ENCODE data around the gene GATD1. TPM values are rescaled to one million over a fixed set of nuclear protein-coding genes. Genes with fewer than 3 reads are reported as not detected.
A peak's percentile ranks its signal among the peaks of the same experiment; 100 is the strongest.

GATD1 gene
- total RNA-seq, 1 experiment from 2014 or later, result 67.7 TPM

DNA sequence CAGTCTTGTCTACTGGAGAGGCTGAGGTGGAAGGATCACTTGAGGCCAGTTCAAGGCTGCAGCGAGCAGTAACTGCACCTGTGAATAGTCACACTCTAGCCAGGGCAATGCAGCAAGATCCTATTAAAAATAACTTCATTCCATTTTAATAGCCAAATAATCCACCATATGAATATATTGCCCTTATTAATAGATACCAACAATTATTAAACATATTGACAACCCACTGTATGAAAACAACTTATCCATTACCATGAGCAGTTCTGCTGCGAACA, 10.4 kb downstream of the GATD1 start:
- Mint-ChIP-seq H3K9me3 (ENCODE audit: unreplicated experiment) (no peaks in the 10 kb centered on the region), H3K27me3 (ENCODE audit: insufficient read depth, unreplicated experiment) (no peaks in the 10 kb centered on the region), H3K4me3 (ENCODE audit: unreplicated experiment) (no peak overlapping the region), H3K36me3 (ENCODE audit: insufficient read depth, unreplicated experiment) (peaks cover 83% of the 10 kb centered on the region), H3K4me1 (ENCODE audit: insufficient read depth, unreplicated experiment) (peaks cover 16% of the 10 kb centered on the region), H3K27ac (ENCODE audit: low read depth, unreplicated experiment) (no peak overlapping the region)
- no peak for DNase-seq (ENCODE audit: unreplicated experiment)
- CTCF ChIA-PET, result interaction anchor here (1.0 kb wide), 3 partner anchors 12 to 249 kb away, joined by 3 to 5 read pairs (median 3); no protein-coding TSS in a partner anchor
- BruUV-seq (replicated peaks), result no TSS peak
- TF ChIP-seq, protein P1, sequence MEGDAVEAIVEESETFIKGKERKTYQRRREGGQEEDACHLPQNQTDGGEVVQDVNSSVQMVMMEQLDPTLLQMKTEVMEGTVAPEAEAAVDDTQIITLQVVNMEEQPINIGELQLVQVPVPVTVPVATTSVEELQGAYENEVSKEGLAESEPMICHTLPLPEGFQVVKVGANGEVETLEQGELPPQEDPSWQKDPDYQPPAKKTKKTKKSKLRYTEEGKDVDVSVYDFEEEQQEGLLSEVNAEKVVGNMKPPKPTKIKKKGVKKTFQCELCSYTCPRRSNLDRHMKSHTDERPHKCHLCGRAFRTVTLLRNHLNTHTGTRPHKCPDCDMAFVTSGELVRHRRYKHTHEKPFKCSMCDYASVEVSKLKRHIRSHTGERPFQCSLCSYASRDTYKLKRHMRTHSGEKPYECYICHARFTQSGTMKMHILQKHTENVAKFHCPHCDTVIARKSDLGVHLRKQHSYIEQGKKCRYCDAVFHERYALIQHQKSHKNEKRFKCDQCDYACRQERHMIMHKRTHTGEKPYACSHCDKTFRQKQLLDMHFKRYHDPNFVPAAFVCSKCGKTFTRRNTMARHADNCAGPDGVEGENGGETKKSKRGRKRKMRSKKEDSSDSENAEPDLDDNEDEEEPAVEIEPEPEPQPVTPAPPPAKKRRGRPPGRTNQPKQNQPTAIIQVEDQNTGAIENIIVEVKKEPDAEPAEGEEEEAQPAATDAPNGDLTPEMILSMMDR (IDR thresholded peaks at IDR 0.05; ENCODE audit: unreplicated experiment), result no peak
- POLR2A ChIA-PET, result no interaction called here
- intact Hi-C loops (cut with micrococcal nuclease), result no loop called here

GRCh38 chr11:766106-766935, 11.0 kb downstream of the GATD1 start:
- no TSS peak for BruUV-seq (replicated peaks)
- intact Hi-C loops (cut with micrococcal nuclease), result no loop called here
- no peak for DNase-seq (ENCODE audit: unreplicated experiment)
- peaks cover 88% of the 10 kb centered on the region for H3K36me3 Mint-ChIP-seq (ENCODE audit: insufficient read depth, unreplicated experiment)
- no peaks in the 10 kb centered on the region for H3K9me3 Mint-ChIP-seq (ENCODE audit: unreplicated experiment)
- no peak overlapping the region for H3K4me3 Mint-ChIP-seq (ENCODE audit: unreplicated experiment)
- TF ChIP-seq, protein P1 (IDR thresholded peaks at IDR 0.05; ENCODE audit: unreplicated experiment), result no peak
- ChIA-PET POLR2A (interaction anchor here (0.6 kb wide), 1 partner anchor 15 kb away, joined by 3 read pairs; no protein-coding TSS in a partner anchor), CTCF (interaction anchor here (0.7 to 1.9 kb wide), 7 partner anchors 9 to 248 kb away, joined by 3 to 10 read pairs (median 5); no protein-coding TSS in a partner anchor)
- no peak overlapping the region for H3K27ac Mint-ChIP-seq (ENCODE audit: low read depth, unreplicated experiment)
- H3K4me1 Mint-ChIP-seq (ENCODE audit: insufficient read depth, unreplicated experiment), result peaks cover 16% of the 10 kb centered on the region
- H3K27me3 Mint-ChIP-seq (ENCODE audit: insufficient read depth, unreplicated experiment), result no peaks in the 10 kb centered on the region

DNA sequence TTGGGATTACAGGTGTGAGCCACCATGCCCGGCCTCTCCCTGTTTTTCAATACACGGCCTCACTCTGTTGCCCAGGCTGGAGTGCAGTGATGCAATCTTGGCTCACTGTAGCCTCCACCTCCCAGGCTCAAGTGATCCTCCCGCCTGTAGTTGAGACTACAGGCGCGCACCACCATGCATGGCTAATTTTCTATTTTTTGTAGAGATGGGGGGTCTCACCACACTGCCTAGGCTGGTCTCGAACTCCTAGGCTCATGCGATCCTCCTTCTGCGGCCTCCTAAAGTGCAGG, 11.5 kb downstream of the GATD1 start:
- Mint-ChIP-seq H3K27me3 (ENCODE audit: insufficient read depth, unreplicated experiment) (no peaks in the 10 kb centered on the region), H3K9me3 (ENCODE audit: unreplicated experiment) (no peaks in the 10 kb centered on the region), H3K36me3 (ENCODE audit: insufficient read depth, unreplicated experiment) (peaks cover 93% of the 10 kb centered on the region), H3K4me3 (ENCODE audit: unreplicated experiment) (no peak overlapping the region), H3K4me1 (ENCODE audit: insufficient read depth, unreplicated experiment) (peaks cover 16% of the 10 kb centered on the region), H3K27ac (ENCODE audit: low read depth, unreplicated experiment) (no peak overlapping the region)
- CTCF ChIA-PET, result interaction anchor here (0.7 to 1.9 kb wide), 7 partner anchors 9 to 248 kb away, joined by 3 to 10 read pairs (median 5); no protein-coding TSS in a partner anchor
- intact Hi-C loops (cut with micrococcal nuclease), result no loop called here
- TF ChIP-seq, protein P1 (IDR thresholded peaks at IDR 0.05; ENCODE audit: unreplicated experiment), result no peak
- POLR2A ChIA-PET, result interaction anchor here (0.6 to 3.5 kb wide), 2 partner anchors 11 to 16 kb away, joined by 3 to 42 read pairs; partner anchors contain the start of gene GATD1
- BruUV-seq (replicated peaks), result no TSS peak
- no peak for DNase-seq (ENCODE audit: unreplicated experiment)

DNA sequence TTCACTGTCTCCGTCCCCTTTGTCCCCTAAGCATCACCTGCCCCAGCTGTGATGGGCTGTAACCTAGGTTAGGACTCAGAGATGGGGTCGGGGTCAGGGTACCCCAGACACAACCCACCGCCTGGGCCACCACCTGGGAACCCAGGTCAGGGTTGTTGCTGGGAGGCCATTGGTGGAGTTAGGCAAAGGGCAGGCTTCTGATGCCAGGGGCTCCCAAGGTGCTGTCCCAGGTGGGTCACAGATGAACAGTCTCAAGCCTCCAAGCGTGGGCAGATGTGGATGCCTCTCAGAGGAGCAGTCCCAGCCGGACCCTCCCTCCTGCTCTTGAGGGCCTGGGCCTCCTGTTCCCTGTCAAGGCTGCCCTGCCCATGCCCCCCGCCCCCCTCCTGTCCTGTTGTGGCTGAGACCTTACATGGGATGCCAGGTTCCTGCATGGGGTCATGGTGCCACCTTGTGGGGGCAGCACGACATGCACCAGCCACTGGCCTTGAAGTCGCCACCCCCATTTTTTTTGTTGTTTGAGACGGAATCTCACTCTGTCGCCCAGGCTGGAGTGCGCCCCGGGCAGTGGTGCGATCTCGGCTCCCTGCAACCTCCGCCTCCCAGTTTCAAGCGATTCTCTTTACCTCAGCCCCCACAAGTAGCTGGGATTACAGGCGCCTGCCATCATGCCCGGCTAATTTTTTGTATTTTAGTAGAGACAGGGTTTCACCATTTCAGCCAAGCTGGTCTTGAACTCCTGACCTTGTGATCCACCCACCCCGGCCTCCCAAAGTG, 12.1 kb downstream of the GATD1 start:
- POLR2A ChIA-PET, result interaction anchor here (1.0 to 7.7 kb wide), 4 partner anchors 8 to 69 kb away, joined by 3 to 125 read pairs (median 40); partner anchors contain the start of genes DEAF1, GATD1, TALDO1 and TMEM80
- TF ChIP-seq, protein P1 (IDR thresholded peaks at IDR 0.05; ENCODE audit: unreplicated experiment), result peak; percentile 54
- Mint-ChIP-seq H3K9me3 (ENCODE audit: unreplicated experiment) (no peaks in the 10 kb centered on the region), H3K36me3 (ENCODE audit: insufficient read depth, unreplicated experiment) (peaks cover 95% of the 10 kb centered on the region), H3K4me1 (ENCODE audit: insufficient read depth, unreplicated experiment) (peaks cover 16% of the 10 kb centered on the region), H3K4me3 (ENCODE audit: unreplicated experiment) (no peak overlapping the region), H3K27me3 (ENCODE audit: insufficient read depth, unreplicated experiment) (no peaks in the 10 kb centered on the region), H3K27ac (ENCODE audit: low read depth, unreplicated experiment) (no peak overlapping the region)
- CTCF ChIA-PET, result interaction anchor here (0.6 to 1.9 kb wide), 8 partner anchors 8 to 103 kb away, joined by 3 to 10 read pairs (median 6); no protein-coding TSS in a partner anchor
- peak; percentile 62 for DNase-seq (ENCODE audit: unreplicated experiment)
- BruUV-seq (replicated peaks), result no TSS peak
- intact Hi-C loops (cut with micrococcal nuclease), result no loop called here
